Measurements from ENCODE around the gene SLC12A2.
A peak's percentile ranks its signal among the peaks of the same experiment; 100 is the strongest.

The SLC12A2 gene

GRCh38 chr5:128169401-128170017 lies 85.9 kb downstream of the SLC12A2 start:
- DNase-seq (ENCODE audit: low read depth) = no peak

DNA sequence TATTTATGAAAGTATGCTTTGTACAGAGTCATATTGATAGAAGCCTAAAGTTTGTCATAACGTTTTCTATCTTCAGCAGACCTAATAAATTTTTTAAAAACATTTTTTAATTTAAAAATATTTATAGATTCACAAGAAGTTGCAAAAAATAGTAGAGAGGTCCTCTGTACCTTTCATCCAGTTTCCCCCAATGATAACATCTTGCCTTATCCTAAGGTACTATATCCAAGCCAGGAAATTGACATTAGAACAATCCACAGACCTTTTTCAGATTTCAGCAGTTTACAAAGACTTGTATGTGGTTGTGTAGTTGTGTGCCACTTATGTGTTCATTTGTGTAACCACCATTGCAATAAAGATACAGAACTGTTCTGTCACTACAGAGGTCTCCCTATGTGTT lies 88.5 kb downstream of the SLC12A2 start:
- DNase-seq (ENCODE audit: low read depth) = no peak

GRCh38 chr5:128174951-128175350 lies 91.4 kb downstream of the SLC12A2 start:
- peak; percentile 79 for DNase-seq (ENCODE audit: low read depth)

- no peak for DNase-seq (ENCODE audit: low read depth)
Observed at GRCh38 chr5:128192368-128192767, 108.8 kb downstream of the SLC12A2 start.

DNA sequence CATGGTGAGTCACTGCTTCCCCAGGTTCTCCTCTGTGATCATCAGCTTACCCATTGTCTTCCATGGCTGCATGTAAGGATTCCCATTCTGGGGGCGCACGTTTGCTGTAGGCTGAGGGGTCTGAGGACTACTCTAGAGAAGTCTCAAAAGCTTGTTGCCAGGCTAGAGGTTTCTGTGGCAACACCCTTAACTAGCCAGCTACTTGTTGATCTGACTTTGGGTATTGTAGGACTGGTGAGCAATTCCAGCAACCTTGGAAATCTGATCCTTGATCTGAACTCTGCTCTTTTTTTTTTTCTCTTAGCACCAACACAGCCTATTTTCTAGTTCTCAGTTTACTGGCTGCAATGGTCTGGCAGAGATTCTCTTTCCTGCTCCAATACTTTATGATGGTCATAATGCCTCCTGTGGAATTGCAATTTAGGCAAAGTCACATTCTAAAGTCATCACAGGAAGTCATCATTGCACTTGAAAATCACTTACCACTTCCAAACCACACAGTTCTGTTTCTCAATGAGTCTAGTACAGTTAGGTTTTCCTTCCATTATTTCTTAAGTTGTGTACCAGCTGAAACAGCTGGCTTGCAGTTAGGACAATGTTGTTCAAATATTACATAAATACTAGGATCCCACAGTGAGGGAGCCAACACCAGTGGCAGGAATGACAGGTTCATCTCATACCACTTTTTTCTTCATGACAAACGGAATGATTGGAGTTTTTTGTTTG lies 110.3 kb downstream of the SLC12A2 start:
- no peak for DNase-seq (ENCODE audit: low read depth)

GRCh38 chr5:128195316-128195715 lies 111.8 kb downstream of the SLC12A2 start:
- DNase-seq (ENCODE audit: low read depth) = no peak

- DNase-seq (ENCODE audit: low read depth) = no peak
Observed at GRCh38 chr5:128196080-128196479, 112.5 kb downstream of the SLC12A2 start.

- DNase-seq (ENCODE audit: low read depth) = peak; percentile 96
Observed at GRCh38 chr5:128196791-128197190, 113.2 kb downstream of the SLC12A2 start.

DNA sequence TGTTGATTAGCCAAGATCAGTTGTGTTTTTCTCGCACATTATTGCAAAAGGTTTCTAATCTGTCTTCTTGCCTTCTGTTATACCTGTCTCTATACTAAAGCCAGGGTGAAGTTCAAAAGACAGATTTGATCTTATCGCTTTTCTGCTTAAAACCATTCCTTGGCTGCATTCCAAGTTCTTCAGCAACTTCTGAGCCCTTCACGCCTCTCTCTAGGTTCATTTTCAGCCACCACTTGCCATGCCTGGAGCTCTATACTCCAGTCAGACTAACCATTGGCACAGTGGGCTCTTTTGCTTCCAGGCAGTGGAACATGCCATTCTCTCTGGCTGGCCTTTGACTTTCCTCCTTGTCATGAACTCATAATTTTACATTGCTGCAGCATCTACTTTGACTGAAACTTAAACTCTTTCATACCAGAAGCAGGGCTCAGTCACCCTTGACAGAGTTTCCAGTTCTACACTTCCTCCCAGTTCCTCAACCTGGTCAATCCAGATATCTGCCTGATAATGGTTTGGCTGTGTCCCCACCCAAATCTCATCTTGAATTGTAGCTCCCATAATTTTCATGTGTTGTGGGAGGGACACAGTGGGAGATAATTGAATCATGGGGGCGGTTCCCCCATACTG lies 114.4 kb downstream of the SLC12A2 start:
- no peak for DNase-seq (ENCODE audit: low read depth)

- DNase-seq (ENCODE audit: low read depth) = peak; percentile 38
Observed at GRCh38 chr5:128199104-128199503, 115.5 kb downstream of the SLC12A2 start.

GRCh38 chr5:128199611-128200010 lies 116.0 kb downstream of the SLC12A2 start:
- peak; percentile 88 for DNase-seq (ENCODE audit: low read depth)

DNA sequence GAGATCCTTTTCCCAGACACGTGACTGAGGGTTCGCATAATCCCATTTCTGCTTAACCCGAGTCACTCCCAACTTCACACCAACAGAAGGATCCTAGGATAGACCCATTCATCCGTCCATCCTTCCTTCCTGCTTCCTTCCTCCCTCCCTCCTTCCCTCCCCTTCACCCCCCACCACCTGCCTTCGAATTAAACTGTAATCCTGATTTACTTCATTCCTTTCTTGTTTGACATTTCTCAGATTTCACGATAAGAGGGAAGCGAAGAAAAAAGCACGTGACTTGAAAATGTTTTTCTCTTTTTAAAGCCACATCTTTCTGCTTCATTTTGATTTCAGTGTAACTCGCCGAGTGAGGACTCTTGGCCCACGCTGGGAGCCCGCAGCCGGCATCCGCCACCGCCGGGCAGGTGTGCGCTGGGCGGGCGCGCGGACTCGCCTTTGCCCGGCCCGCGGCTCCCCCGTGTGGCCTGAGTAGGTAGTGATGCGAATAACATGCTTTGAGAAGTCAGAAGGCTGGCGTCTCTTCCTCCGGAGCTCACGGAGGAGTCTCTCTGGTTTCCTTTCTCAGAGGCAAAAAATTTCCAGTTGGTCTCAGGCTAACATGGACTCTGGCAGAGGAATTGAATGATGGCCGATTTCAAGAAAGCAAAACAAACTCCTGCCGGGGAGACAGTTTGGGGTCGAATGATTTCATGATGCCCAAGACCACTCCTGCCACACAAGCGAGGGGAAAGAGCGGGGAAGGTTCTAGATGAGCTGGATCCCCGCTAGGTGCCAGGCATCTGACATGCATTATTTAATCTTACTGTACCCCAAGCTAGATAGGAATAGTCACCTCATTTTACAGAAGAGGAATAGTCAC lies 117.7 kb downstream of the SLC12A2 start:
- DNase-seq (ENCODE audit: low read depth) = peak; percentile 42

DNA sequence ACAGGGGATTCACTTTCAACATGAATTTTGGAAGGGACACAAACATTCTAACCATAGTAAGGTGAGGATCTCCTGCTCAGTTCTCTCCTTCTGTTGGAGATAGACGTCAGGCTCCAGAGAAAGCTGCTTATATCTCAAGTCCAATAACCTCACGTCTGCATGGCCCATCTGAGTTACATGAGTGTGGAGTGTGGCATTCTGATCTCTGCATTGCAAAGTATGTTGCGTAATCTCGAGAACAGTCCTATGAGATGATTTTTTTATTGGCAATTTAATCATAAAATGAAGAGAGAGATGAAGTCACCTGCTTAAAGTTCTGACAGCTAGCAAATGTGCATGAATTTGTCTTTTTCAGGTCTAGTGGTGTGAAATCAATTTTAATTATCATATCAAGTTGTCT lies 118.8 kb downstream of the SLC12A2 start:
- no peak for DNase-seq (ENCODE audit: low read depth)

- no peak for DNase-seq (ENCODE audit: low read depth)
Observed at GRCh38 chr5:128208436-128208835, 124.9 kb downstream of the SLC12A2 start.

- DNase-seq (ENCODE audit: low read depth) = no peak
Observed at GRCh38 chr5:128212191-128212806, 128.7 kb downstream of the SLC12A2 start.

DNA sequence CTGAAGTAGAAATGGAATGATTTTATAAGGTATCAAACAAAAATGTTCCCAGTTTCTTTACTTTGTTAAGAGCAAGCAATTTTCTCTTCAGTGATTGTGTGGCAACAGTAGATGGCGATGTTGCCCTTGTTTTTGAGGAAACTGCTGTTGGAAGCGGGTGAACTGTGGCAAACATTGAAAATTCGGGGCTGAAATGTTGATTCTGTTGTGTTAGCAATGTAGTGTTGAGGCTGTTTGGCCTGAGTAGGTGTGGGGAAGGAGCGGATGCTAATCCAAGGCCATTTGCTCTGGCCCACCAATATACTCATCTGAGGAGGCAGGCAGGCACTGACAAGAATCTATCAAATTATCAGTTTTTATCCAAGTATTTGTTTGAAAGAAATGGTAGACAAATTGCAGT lies 129.8 kb downstream of the SLC12A2 start:
- DNase-seq (ENCODE audit: low read depth) = peak; percentile 72

DNA sequence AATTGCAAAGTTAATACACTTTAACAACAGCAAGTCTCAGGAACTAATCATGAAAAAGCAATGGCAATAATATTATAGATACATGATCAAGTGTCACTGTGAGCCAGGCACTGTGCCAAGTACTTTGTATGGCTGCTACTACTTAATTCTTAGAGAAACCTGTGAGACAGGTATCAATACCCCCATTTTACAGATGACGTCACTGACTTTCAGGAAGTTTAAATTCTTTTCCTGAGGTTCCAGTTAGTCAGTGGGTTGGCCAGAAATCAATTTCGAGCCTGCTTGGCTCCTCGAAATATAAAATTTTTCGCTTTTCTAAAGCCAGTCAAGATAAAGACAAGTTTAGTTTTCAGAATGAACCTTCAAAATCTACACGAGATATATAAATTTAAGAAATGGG lies 130.3 kb downstream of the SLC12A2 start:
- no peak for DNase-seq (ENCODE audit: low read depth)

GRCh38 chr5:128216285-128216684 lies 132.7 kb downstream of the SLC12A2 start:
- DNase-seq (ENCODE audit: low read depth) = no peak

DNA sequence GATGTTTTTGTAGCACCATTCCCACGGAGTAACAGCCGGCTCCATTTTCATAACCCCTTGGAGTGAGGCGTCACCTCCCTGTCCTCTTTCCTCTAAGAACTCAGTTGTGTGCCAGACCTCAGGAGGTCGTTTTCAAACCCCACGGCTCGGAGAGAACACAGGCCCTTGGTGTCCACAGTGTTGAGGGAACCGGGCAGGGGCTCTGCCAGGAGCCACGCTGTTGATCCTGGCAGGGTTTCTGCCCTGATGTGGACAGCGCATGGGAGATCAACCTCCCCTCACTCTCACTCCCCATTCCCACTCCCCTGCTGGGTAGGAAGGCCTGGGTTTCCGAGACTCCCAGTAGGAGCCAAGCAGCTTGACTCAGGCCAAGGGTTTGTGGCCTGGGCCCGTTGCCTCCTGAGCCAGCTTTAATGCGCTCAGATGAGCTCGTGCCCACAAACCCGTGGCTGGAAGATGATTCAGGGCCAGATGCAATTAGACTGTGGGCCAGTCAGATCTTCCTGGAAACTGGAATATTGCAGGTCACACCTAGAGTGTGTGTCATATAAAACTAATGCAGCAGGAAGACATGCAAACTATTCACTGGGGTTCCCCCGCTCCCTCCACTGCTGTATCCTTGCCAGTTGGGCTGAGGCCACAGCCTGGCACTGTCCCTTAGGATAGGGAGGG lies 133.4 kb downstream of the SLC12A2 start:
- DNase-seq (ENCODE audit: low read depth) = peak; percentile 86

- no peak for DNase-seq (ENCODE audit: low read depth)
Observed at GRCh38 chr5:128220841-128221240, 137.3 kb downstream of the SLC12A2 start.

DNA sequence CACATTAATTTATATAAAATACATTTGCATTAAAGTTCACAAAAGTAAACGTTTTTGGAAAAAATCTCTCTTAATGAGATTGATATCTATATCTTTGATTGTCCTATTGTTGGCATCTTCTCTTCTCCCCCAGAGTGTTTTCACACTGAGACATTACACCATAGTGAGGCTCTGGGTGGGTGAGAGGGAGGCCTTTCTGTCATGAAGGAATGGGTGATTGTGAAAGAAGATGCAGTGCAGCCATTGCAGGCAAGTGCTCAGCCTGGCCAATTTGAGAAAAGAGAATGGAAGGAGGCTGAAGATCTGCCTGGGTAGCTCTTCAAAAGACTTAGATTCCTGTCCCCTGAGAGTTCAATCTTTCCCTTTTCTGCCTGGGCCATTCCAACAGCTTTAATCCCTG lies 140.8 kb downstream of the SLC12A2 start:
- peak; percentile 79 for DNase-seq (ENCODE audit: low read depth)

Measured in amniotic epithelial cell (primary cell).